Measurements from ENCODE around the gene ARHGEF17. TPM values are rescaled to one million over a fixed set of nuclear protein-coding genes. Genes with fewer than 3 reads are reported as not detected.

Gene ARHGEF17
- total RNA-seq, 1 donor from 2014 or later: 46.5 TPM

GRCh38 chr11:73312036-73312435 lies 4.0 kb downstream of the ARHGEF17 start:
- no peak for DNase-seq (ENCODE audit: low spot score)

- no peak for DNase-seq (ENCODE audit: low spot score)
Measured at GRCh38 chr11:73312851-73313327, 4.8 kb downstream of the ARHGEF17 start.

- no peak for DNase-seq (ENCODE audit: low spot score)
Measured at GRCh38 chr11:73313652-73314051, 5.6 kb downstream of the ARHGEF17 start.

GRCh38 chr11:73314117-73314961 lies 6.3 kb downstream of the ARHGEF17 start:
- DNase-seq (ENCODE audit: low spot score): peak; percentile 60

- DNase-seq (ENCODE audit: low spot score): peak; percentile 65
Measured at GRCh38 chr11:73315293-73316020, 7.4 kb downstream of the ARHGEF17 start.

GRCh38 chr11:73316422-73316821 lies 8.3 kb downstream of the ARHGEF17 start:
- no peak for DNase-seq (ENCODE audit: low spot score)

GRCh38 chr11:73317373-73317772 lies 9.3 kb downstream of the ARHGEF17 start:
- peak; percentile 74 for DNase-seq (ENCODE audit: low spot score)

- no peak for DNase-seq (ENCODE audit: low spot score)
Measured at GRCh38 chr11:73317803-73318202, 9.7 kb downstream of the ARHGEF17 start.

GRCh38 chr11:73318501-73319011 lies 10.5 kb downstream of the ARHGEF17 start:
- no peak for DNase-seq (ENCODE audit: low spot score)

GRCh38 chr11:73320763-73321603 lies 12.9 kb downstream of the ARHGEF17 start:
- DNase-seq (ENCODE audit: low spot score): no peak

- peak; percentile 68 for DNase-seq (ENCODE audit: low spot score)
Measured at GRCh38 chr11:73321604-73322381, 13.7 kb downstream of the ARHGEF17 start.

- no peak for DNase-seq (ENCODE audit: low spot score)
Measured at GRCh38 chr11:73322382-73323306, 14.6 kb downstream of the ARHGEF17 start.

GRCh38 chr11:73323464-73323863 lies 15.4 kb downstream of the ARHGEF17 start:
- peak; percentile 91 for DNase-seq (ENCODE audit: low spot score)

GRCh38 chr11:73324116-73324515 lies 16.0 kb downstream of the ARHGEF17 start:
- no peak for DNase-seq (ENCODE audit: low spot score)

- no peak for DNase-seq (ENCODE audit: low spot score)
Measured at GRCh38 chr11:73324665-73325035, 16.6 kb downstream of the ARHGEF17 start.

- peak; percentile 62 for DNase-seq (ENCODE audit: low spot score)
Measured at GRCh38 chr11:73325036-73325981, 17.2 kb downstream of the ARHGEF17 start.

- DNase-seq (ENCODE audit: low spot score): no peak
Measured at GRCh38 chr11:73326929-73327811, 19.1 kb downstream of the ARHGEF17 start.

All from umbilical cord (tissue), 2 donors.